ENCODE data around the gene SLX9.
"Not testable (repeated sequence)": the region's sequence is repeated elsewhere in the genome, so short reads cannot be mapped to it uniquely, and the experiment has no call there.

Gene SLX9

GRCh38 chr21:44965251-44966022, 25.6 kb downstream of the SLX9 start:
- DNase-seq = no peak

GRCh38 chr21:44966135-44967081, 26.6 kb downstream of the SLX9 start:
- no peak for DNase-seq

GRCh38 chr21:44967082-44968047, 27.5 kb downstream of the SLX9 start:
- DNase-seq = no peak

GRCh38 chr21:44969066-44969670, 29.3 kb downstream of the SLX9 start:
- no peak for DNase-seq

- DNase-seq = no peak
Observed at GRCh38 chr21:44969931-44970755, 30.3 kb downstream of the SLX9 start.

GRCh38 chr21:44970766-44971671, 31.2 kb downstream of the SLX9 start:
- no peak for DNase-seq

- no peak for DNase-seq
Observed at GRCh38 chr21:44971672-44971995, 31.8 kb downstream of the SLX9 start.

GRCh38 chr21:44972301-44972814, 32.5 kb downstream of the SLX9 start:
- no peak for DNase-seq

GRCh38 chr21:44972821-44973220, 33.0 kb downstream of the SLX9 start:
- DNase-seq = no peak

GRCh38 chr21:44973598-44973997, 33.8 kb downstream of the SLX9 start:
- no peak for DNase-seq

- DNase-seq = no peak
Observed at GRCh38 chr21:44974676-44975075, 34.8 kb downstream of the SLX9 start.

GRCh38 chr21:44975720-44976555, 36.1 kb downstream of the SLX9 start:
- no peak for DNase-seq

- DNase-seq = not testable (repeated sequence)
Observed at GRCh38 chr21:44976556-44977393, 36.9 kb downstream of the SLX9 start.

- no peak for DNase-seq
Observed at GRCh38 chr21:44977616-44978340, 37.9 kb downstream of the SLX9 start.

- no peak for DNase-seq
Observed at GRCh38 chr21:44979687-44980561, 40.1 kb downstream of the SLX9 start.
